Right lobe of liver (tissue), 6 donors: ENCODE results near the gene POLR3H. TPM values are rescaled to one million over a fixed set of nuclear protein-coding genes. Genes with fewer than 3 reads are reported as not detected.

Experiments used
- ATAC-seq, 4 donors: fragments of 200-7000 bp; cut with Tn5 transposase; one replicate each; pipeline ENCODE4 v1.9.1; 2020; ENCODE audit warnings: mild to moderate bottlenecking in 4 of 4, moderate library complexity in 4 of 4
- DNase-seq, 3 donors: peaks; one replicate each; pipeline ENCODE4 v3.0.0-alpha.2; 2020
- H3K27ac ChIP-seq, 3 donors: fragments of 200-600 bp; one replicate each; pipeline ENCODE4 v1.8.0; 2022
- H3K27me3 ChIP-seq, 2 donors: fragments of 200-600 bp; one replicate each; pipeline ENCODE4 v1.8.0; 2022
- H3K36me3 ChIP-seq, 4 donors: fragments of 200-600 bp; sonication (generic) in 1 of 4; one replicate each; pipeline versions ENCODE4 v1.5.1 to v1.8.0; 2017 to 2022; ENCODE audit warnings: control low read depth in 1 of 4
- H3K4me1 ChIP-seq, 4 donors: fragments of 200-600 bp; sonication (generic) in 1 of 4; one replicate each; pipeline versions ENCODE4 v1.5.1 to v1.8.0; 2017 to 2022; ENCODE audit warnings: control low read depth in 1 of 4
- H3K4me3 ChIP-seq, 3 donors: fragments of 200-600 bp; one replicate each; pipeline ENCODE4 v1.8.0; 2022
- H3K9me3 ChIP-seq, 4 donors: fragments of 200-600 bp; sonication (generic) in 1 of 4; one replicate each; pipeline versions ENCODE4 v1.5.1 to v1.8.0; 2017 to 2022; ENCODE audit warnings: control low read depth in 1 of 4
- CTCF ChIP-seq, 4 donors: fragments of 200-600 bp in 3 of 4; fragments of 450-650 bp in 1 of 4; IDR thresholded peaks; one replicate each; pipeline versions ENCODE4 v1.5.1 to v1.8.0; 2016 to 2022; ENCODE audit warnings: antibody characterized with exemption in 4 of 4, mild to moderate bottlenecking in 2 of 4
- POLR2A ChIP-seq: fragments of 450-650 bp; IDR thresholded peaks from one replicate; pipeline ENCODE4 v1.6.1; 2017; ENCODE audit warnings: antibody characterized with exemption, mild to moderate bottlenecking
- WGBS: methylation state at CpG from one replicate; pipeline ENCODE4 v1.1.6; 2018; ENCODE audit warnings: low coverage, low lambda C conversion rate; ENCODE audit not compliant: insufficient coverage; ENCODE audit errors: missing lambda C conversion rate; 5-methylcytosine and 5-hydroxymethylcytosine counted together
- intact Hi-C, 2 donors: fragments of 100-400 bp; cut with DNase I; formaldehyde crosslinking; loops; one replicate each; pipeline versions ENCODE4 v1.11.2 to v1.14.1; 2022
- total RNA-seq, 6 experiments: library from RNA; depleted of rRNA in 2 of 6; stranded (reverse); fragments of >200 nt in 2 of 6; fragmentation: NEBNext Ultra II Directional in 3 of 6; extraction: Animal tissue kit (Norgen Biotek cat#: 25700) in 3 of 6; gene quantifications; one replicate each; pipeline versions ENCODE4 v1.1.0 to v1.2.4, GENCODE V29; 2016 to 2023
- donor health status: DM: no; HTN: yes; CAD: no.
- donor health status: DM: no; HTN: no; CAD: no.
- donor health status: DM: no; HTN: no; CAD: no.
- donor health status: DM: no; HTN: yes; CAD: no.
- donor health status: DM: no; HTN: yes; CAD: no.

POLR3H gene
- total RNA-seq, 6 experiments from 2014 or later = 9.5 to 23.0 (median 18.0) TPM

- Histone ChIP-seq H3K36me3 (peaks cover 0 to 34% (median 6%) of the 10 kb centered on the region in 4 donors), H3K4me1 (peaks cover 0 to 15% (median 0%) of the 10 kb centered on the region in 4 donors), H3K4me3 (no peak overlapping the region), H3K27me3 (no peaks in the 10 kb centered on the region), H3K9me3 (no peaks in the 10 kb centered on the region), H3K27ac (no peak overlapping the region)
- intact Hi-C loops = no loop called here
- no peak for DNase-seq
- no peak for ATAC-seq
- TF ChIP-seq CTCF (IDR thresholded peaks at IDR 0.05) = no peak
- no peak for TF ChIP-seq POLR2A
- WGBS = 97% methylated on average over 7 of the region's 8 CpGs
Observed at GRCh38 chr22:41534219-41534618, 10.1 kb downstream of the POLR3H start.

GRCh38 chr22:41532908-41533825, 11.1 kb downstream of the POLR3H start:
- intact Hi-C loops = no loop called here
- Histone ChIP-seq H3K36me3 (peaks cover 0 to 41% (median 8%) of the 10 kb centered on the region in 4 donors), H3K4me1 (peaks cover 0 to 15% (median 0%) of the 10 kb centered on the region in 4 donors), H3K9me3 (no peaks in the 10 kb centered on the region), H3K4me3 (no peak overlapping the region), H3K27ac (no peak overlapping the region), H3K27me3 (no peaks in the 10 kb centered on the region)
- peak in 2 of 3 donors; percentile 72 to 76 for DNase-seq
- ATAC-seq = peak; percentile 47 to 64 (median 62)
- TF ChIP-seq POLR2A = no peak
- TF ChIP-seq CTCF (IDR thresholded peaks at IDR 0.05) = peak; percentile 65 to 80 (median 73)
- 65% methylated on average over 5 of the region's 19 CpGs for WGBS

- no peak overlapping the region for H3K27ac ChIP-seq
- H3K4me1 ChIP-seq = peaks cover 0 to 3% (median 0%) of the 10 kb centered on the region in 4 donors
- DNase-seq = no peak
- intact Hi-C loops = no loop called here
- H3K4me3 ChIP-seq = no peak overlapping the region
- 72% methylated on average over 8 of the region's 17 CpGs for WGBS
- no peak for ATAC-seq
- H3K9me3 ChIP-seq = no peaks in the 10 kb centered on the region
- peaks cover 0 to 54% (median 12%) of the 10 kb centered on the region in 4 donors for H3K36me3 ChIP-seq
- H3K27me3 ChIP-seq = no peaks in the 10 kb centered on the region
- no peak for TF ChIP-seq POLR2A
- TF ChIP-seq CTCF (IDR thresholded peaks at IDR 0.05) = no peak
Observed at GRCh38 chr22:41531715-41532477, 12.4 kb downstream of the POLR3H start.

GRCh38 chr22:41530890-41531714, 13.2 kb downstream of the POLR3H start:
- H3K27ac ChIP-seq = no peak overlapping the region
- H3K4me1 ChIP-seq = peaks cover 0 to 6% (median 3%) of the 10 kb centered on the region in 4 donors
- intact Hi-C loops = no loop called here
- no peak for DNase-seq
- no peak for ATAC-seq
- no peaks in the 10 kb centered on the region for H3K9me3 ChIP-seq
- H3K36me3 ChIP-seq = peaks cover 0 to 62% (median 16%) of the 10 kb centered on the region in 4 donors
- WGBS = 88% methylated on average over 3 of the region's 18 CpGs
- no peak for TF ChIP-seq CTCF (IDR thresholded peaks at IDR 0.05)
- no peak for TF ChIP-seq POLR2A
- no peak overlapping the region for H3K4me3 ChIP-seq
- H3K27me3 ChIP-seq = no peaks in the 10 kb centered on the region
